K562 (cell line): ENCODE results near the gene AGBL1. TPM values are rescaled to one million over a fixed set of nuclear protein-coding genes. Genes with fewer than 3 reads are reported as not detected.

Source experiments
- ATAC-seq: fragments of 200-7000 bp; cut with Tn5 transposase; 3 replicates; pipeline ENCODE4 v1.9.1; 2020; ENCODE audit warnings: moderate library complexity
- BruUV-seq: library from RNA; stranded (reverse); fragments of 400-500 nt; replicated peaks from 2 replicates; lab custom pipeline; 2021; lab: Mats Ljungman, UMichigan
- CTCF ChIA-PET: fragments of 300-600 bp; formaldehyde crosslinking; extraction: SDS; loops from one replicate; lab custom pipeline; 2021; ENCODE audit warnings: low intra/inter-chr PET ratio; lab: Yijun Ruan, JAX
- POLR2A ChIA-PET: fragments of 300-600, 350-650 bp; sonication (Branson Sonifier 250); formaldehyde crosslinking; extraction: SDS; loops from one replicate; lab custom pipeline; 2021; ENCODE audit warnings: antibody characterized with exemption, inconsistent platforms; lab: Yijun Ruan, JAX
- DNase-seq, 4 experiments: peaks; one replicate each; pipeline versions ENCODE4 v3.0.0 to v3.0.0-alpha.2; 2011 to 2018; ENCODE audit warnings: low spot score in 3 of 4, mixed read lengths in 3 of 4; ENCODE audit errors: extremely low read depth in 1 of 4
- FAIRE-seq: peaks from 2 replicates; lab custom pipeline; 2011; peaks lifted over from hg19 to GRCh38; lab: Jason Lieb, UNC
- H2AFZ ChIP-seq: 2 replicates; pipeline ENCODE4 v1.6.0; 2011; ENCODE audit warnings: low read depth, low read length, control low read depth, inconsistent platforms
- H3K27ac ChIP-seq: fragments of 200-600 bp; 3 replicates; pipeline ENCODE4 v1.8.0; 2011; ENCODE audit warnings: low read depth, mild to moderate bottlenecking, control low read depth, inconsistent platforms, low read length, moderate library complexity, mixed read lengths; ENCODE audit errors: extremely low read depth
- H3K27me3 ChIP-seq, 2 experiments: fragments of 300-600 bp in 1 of 2; 2 replicates in 1 of 2; 3 replicates in 1 of 2; pipeline versions ENCODE4 v1.6.0 to v1.8.0; 2011; ENCODE audit warnings: inconsistent platforms in 2 of 2, low read length in 2 of 2, mild to moderate bottlenecking in 1 of 2, mixed read lengths in 1 of 2, moderate library complexity in 1 of 2; ENCODE audit not compliant: control insufficient read depth in 2 of 2, insufficient read depth in 2 of 2
- H3K36me3 ChIP-seq: fragments of 300-600 bp; 3 replicates; pipeline ENCODE4 v1.8.0; 2011; ENCODE audit warnings: mild to moderate bottlenecking, low read length, inconsistent platforms; ENCODE audit not compliant: control insufficient read depth, insufficient read depth
- H3K4me1 ChIP-seq, 2 experiments: fragments of 200-600 bp in 1 of 2; replicated peaks in 1 of 2; 2 replicates in 1 of 2; 3 replicates in 1 of 2; pipeline versions ENCODE4 v1.5.1 to v1.8.0; 2011; ENCODE audit warnings: inconsistent platforms in 2 of 2, low read length in 2 of 2, mild to moderate bottlenecking in 1 of 2, mixed read lengths in 1 of 2, moderate library complexity in 1 of 2; ENCODE audit not compliant: control insufficient read depth in 2 of 2, insufficient read depth in 2 of 2
- H3K4me2 ChIP-seq: 2 replicates; pipeline ENCODE4 v1.6.1; 2011; ENCODE audit warnings: low read length, control low read depth, inconsistent platforms, mixed read lengths; ENCODE audit not compliant: insufficient read depth
- H3K4me3 ChIP-seq: fragments of 200-600 bp; sonication (generic), shearing (Covaris generic); 2 replicates; pipeline ENCODE4 v1.5.1; 2016; ENCODE audit warnings: control low read depth, inconsistent platforms
- H3K79me2 ChIP-seq: fragments of 200-600 bp; 3 replicates; pipeline ENCODE4 v1.8.0; 2011; ENCODE audit warnings: low read length, inconsistent platforms; ENCODE audit not compliant: control insufficient read depth, insufficient read depth
- H3K9ac ChIP-seq, 2 experiments: 2 replicates each; pipeline versions ENCODE4 v1.6.0 to v1.6.1; 2011; ENCODE audit warnings: low read depth in 2 of 2, low read length in 2 of 2, control low read depth in 1 of 2, inconsistent platforms in 1 of 2, mild to moderate bottlenecking in 1 of 2, mixed read lengths in 1 of 2; ENCODE audit not compliant: insufficient read depth in 1 of 2
- H3K9me1 ChIP-seq: one replicate; pipeline ENCODE4 v1.6.0; 2011; ENCODE audit warnings: inconsistent platforms, mild to moderate bottlenecking, low read length, moderate library complexity; ENCODE audit not compliant: control insufficient read depth, insufficient read depth
- H3K9me3 ChIP-seq: replicated peaks from 2 replicates; pipeline ENCODE4 v1.5.1; 2011; ENCODE audit warnings: low read depth, low read length, inconsistent platforms; ENCODE audit not compliant: control insufficient read depth, insufficient read depth
- H4K20me1 ChIP-seq: replicated peaks from 2 replicates; pipeline ENCODE4 v1.6.1; 2011; ENCODE audit warnings: low read length, inconsistent platforms, mixed read lengths; ENCODE audit not compliant: control insufficient read depth, insufficient read depth
- BRF2 ChIP-seq: IDR thresholded peaks from 3 replicates; pipeline ENCODE4 v1.6.1; 2011; ENCODE audit warnings: borderline replicate concordance, mild to moderate bottlenecking; ENCODE audit not compliant: insufficient read length, insufficient read depth
- C11orf30 ChIP-seq: fragments of 450-650 bp; IDR thresholded peaks from 2 replicates; pipeline ENCODE4 v1.6.1; 2016; ENCODE audit warnings: low read depth, mild to moderate bottlenecking
- CBX8 ChIP-seq: fragments of 200-600 bp; sonication (generic); IDR thresholded peaks from 2 replicates; pipeline ENCODE4 v1.6.1; 2012; ENCODE audit warnings: borderline replicate concordance, mixed run types, low read depth, mild to moderate bottlenecking, moderate library complexity, mixed read lengths, low read length, control low read depth, inconsistent platforms; ENCODE audit not compliant: poor library complexity, severe bottlenecking; ENCODE audit errors: extremely low read depth
- CREM ChIP-seq: IDR thresholded peaks from 2 replicates; pipeline ENCODE4 v1.6.1; 2014; ENCODE audit warnings: antibody characterized with exemption, low read depth
- FOXM1 ChIP-seq, 2 experiments: fragments of 450-650 bp in 1 of 2; sonication (generic) in 1 of 2; formaldehyde crosslinking in 1 of 2; IDR thresholded peaks; 2 replicates each; pipeline versions ENCODE4 v1.6.1 to v1.9.0; 2017 to 2022; ENCODE audit warnings: low read depth in 2 of 2, mild to moderate bottlenecking in 2 of 2, missing genetic modification reagents in 1 of 2, moderate library complexity in 1 of 2
- FOXP1 ChIP-seq: sonication (generic); formaldehyde crosslinking; IDR thresholded peaks from 2 replicates; pipeline ENCODE4 v1.8.0; 2022; ENCODE audit warnings: mild to moderate bottlenecking, missing genetic modification reagents
- GATA2 ChIP-seq: sonication (generic); formaldehyde crosslinking; IDR thresholded peaks from 2 replicates; pipeline ENCODE4 v1.4.0; 2020; ENCODE audit warnings: mild to moderate bottlenecking, missing genetic modification reagents
- NELFE ChIP-seq: IDR thresholded peaks from 2 replicates; pipeline ENCODE4 v1.6.1; 2011; ENCODE audit warnings: mild to moderate bottlenecking; ENCODE audit not compliant: insufficient read depth, insufficient read length
- PCBP1 ChIP-seq: fragments of 200-400 bp; formaldehyde crosslinking; IDR thresholded peaks from 2 replicates; pipeline ENCODE4 v1.6.1; 2018; ENCODE audit warnings: mild to moderate bottlenecking, low read depth, low read length; ENCODE audit not compliant: poor library complexity, severe bottlenecking
- RFX1 ChIP-seq: fragments of 450-650 bp; IDR thresholded peaks from 2 replicates; pipeline ENCODE4 v1.6.1; 2016; ENCODE audit warnings: mild to moderate bottlenecking, moderate library complexity
- SMAD3 ChIP-seq: fragments of 450-650 bp; formaldehyde crosslinking; conservative IDR thresholded peaks from 2 replicates; pipeline ENCODE4 v1.4.0; 2020; ENCODE audit warnings: mild to moderate bottlenecking
- TFAM ChIP-seq: fragments of 250-450 bp; sonication (Bioruptor Pico); conservative IDR thresholded peaks from 2 replicates; pipeline ENCODE4 v1.5.0; 2021; ENCODE audit warnings: mild to moderate bottlenecking, moderate library complexity
- TOE1 ChIP-seq, 2 experiments: fragments of 450-650 bp in 1 of 2; sonication (generic) in 1 of 2; formaldehyde crosslinking in 1 of 2; IDR thresholded peaks; 2 replicates each; pipeline versions ENCODE4 v1.7.1 to v1.8.0; 2016 to 2022; ENCODE audit warnings: borderline replicate concordance in 2 of 2, mild to moderate bottlenecking in 2 of 2, antibody characterized with exemption in 1 of 2, inconsistent platforms in 1 of 2, low read depth in 1 of 2, missing genetic modification reagents in 1 of 2, moderate library complexity in 1 of 2
- TRIM28 ChIP-seq: fragments of 450-650 bp; IDR thresholded peaks from 2 replicates; pipeline ENCODE4 v1.6.1; 2017
- ZNF282 ChIP-seq: sonication (generic); formaldehyde crosslinking; IDR thresholded peaks from 2 replicates; pipeline ENCODE4 v1.8.1; 2023; ENCODE audit warnings: missing genetic modification reagents
- ZZZ3 ChIP-seq: fragments of 450-650 bp; IDR thresholded peaks from 2 replicates; pipeline ENCODE4 v1.6.1; 2016; ENCODE audit warnings: antibody characterized with exemption, mild to moderate bottlenecking, moderate library complexity
- in situ Hi-C: fragments of 300-500 bp; cut with MboI; formaldehyde crosslinking; loops from 4 replicates; pipeline ENCODE4 v1.15.0; 2018; ENCODE audit warnings: inconsistent platforms, mixed read lengths
- intact Hi-C: fragments of 100-400 bp; cut with micrococcal nuclease; formaldehyde crosslinking; loops from 2 replicates; pipeline ENCODE4 v1.14.2; 2022
- polyA plus RNA-seq, 8 experiments: library from polyadenylated mRNA; depleted of rRNA in 4 of 8; stranded (reverse) in 5 of 8; unstranded in 3 of 8; fragments of >200 nt; fragmentation: Nextera tagmentation in 2 of 8; fragmentation: Illumina TruSeq in 1 of 8; extraction: Ambion mirVana in 2 of 8; extraction: Trizol in 1 of 8; gene quantifications; 2 replicates each; pipeline versions ENCODE4 v1.2.1 to v1.2.3, GENCODE V29; 2011 to 2014; ENCODE audit warnings: inconsistent platforms in 1 of 8, missing spikeins in 1 of 8
- total RNA-seq, 7 experiments: library from RNA; depleted of rRNA in 6 of 7; stranded (reverse); fragments of >200 nt in 6 of 7; fragmentation: Illumina TruSeq in 2 of 7; extraction: Trizol in 2 of 7; gene quantifications; 2 replicates each; pipeline versions ENCODE4 v1.2.1 to v1.2.3, GENCODE V29; 2011 to 2021; ENCODE audit warnings: low replicate concordance in 1 of 7
- TF ChIP-seq, protein P1 (sequence below): fragments of 450-650 bp; formaldehyde crosslinking; IDR thresholded peaks from 2 replicates; pipeline ENCODE4 v1.4.0; 2022; ENCODE audit warnings: mild to moderate bottlenecking, moderate library complexity
- TF ChIP-seq, protein P2 (sequence below): fragments of 450-650 bp; IDR thresholded peaks from 2 replicates; pipeline ENCODE4 v1.6.1; 2017; ENCODE audit warnings: antibody characterized with exemption

Gene AGBL1
- total and polyA plus RNA-seq, 9 of the 15 experiments (the other 6 are each of a cell fraction or from before 2014, with no cell fraction given) = not detected

- Histone ChIP-seq H3K4me1 (no peaks in the 10 kb centered on the region), H2AFZ (no peak overlapping the region), H3K4me3 (no peak overlapping the region), H3K4me2 (no peak overlapping the region), H3K27ac (no peak overlapping the region), H3K27me3 (no peaks in the 10 kb centered on the region), H3K79me2 (no peaks in the 10 kb centered on the region)
- CTCF ChIA-PET = no interaction called here
- intact Hi-C loops = no loop called here
- TF ChIP-seq RFX1 = no peak
- no peak for TF ChIP-seq GATA2 (CRISPR knock-in tag)
- no peak for TF ChIP-seq ZNF282
- no peak for TF ChIP-seq PCBP1
- TF ChIP-seq FOXM1 (IDR thresholded peaks at IDR 0.05; ENCODE audit: low read depth) = no peak
- TF ChIP-seq FOXM1 (CRISPR knock-in tag; IDR thresholded peaks at IDR 0.05; ENCODE audit: low read depth) = no peak
- TF ChIP-seq CBX8 = no peak
- TF ChIP-seq C11orf30 = no peak
- no peak for TF ChIP-seq NELFE
- TF ChIP-seq, protein P1, sequence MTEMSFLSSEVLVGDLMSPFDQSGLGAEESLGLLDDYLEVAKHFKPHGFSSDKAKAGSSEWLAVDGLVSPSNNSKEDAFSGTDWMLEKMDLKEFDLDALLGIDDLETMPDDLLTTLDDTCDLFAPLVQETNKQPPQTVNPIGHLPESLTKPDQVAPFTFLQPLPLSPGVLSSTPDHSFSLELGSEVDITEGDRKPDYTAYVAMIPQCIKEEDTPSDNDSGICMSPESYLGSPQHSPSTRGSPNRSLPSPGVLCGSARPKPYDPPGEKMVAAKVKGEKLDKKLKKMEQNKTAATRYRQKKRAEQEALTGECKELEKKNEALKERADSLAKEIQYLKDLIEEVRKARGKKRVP (CRISPR knock-in tag) = no peak
- TF ChIP-seq TOE1 (IDR thresholded peaks at IDR 0.05; ENCODE audit: borderline replicate concordance) = no peak
- no peak for TF ChIP-seq TOE1 (CRISPR knock-in tag; IDR thresholded peaks at IDR 0.05; ENCODE audit: borderline replicate concordance, low read depth)
- no peak for TF ChIP-seq ZZZ3
- TF ChIP-seq CREM = no peak
- TF ChIP-seq TFAM (CRISPR knock-in tag) = no peak
- TF ChIP-seq, protein P2, sequence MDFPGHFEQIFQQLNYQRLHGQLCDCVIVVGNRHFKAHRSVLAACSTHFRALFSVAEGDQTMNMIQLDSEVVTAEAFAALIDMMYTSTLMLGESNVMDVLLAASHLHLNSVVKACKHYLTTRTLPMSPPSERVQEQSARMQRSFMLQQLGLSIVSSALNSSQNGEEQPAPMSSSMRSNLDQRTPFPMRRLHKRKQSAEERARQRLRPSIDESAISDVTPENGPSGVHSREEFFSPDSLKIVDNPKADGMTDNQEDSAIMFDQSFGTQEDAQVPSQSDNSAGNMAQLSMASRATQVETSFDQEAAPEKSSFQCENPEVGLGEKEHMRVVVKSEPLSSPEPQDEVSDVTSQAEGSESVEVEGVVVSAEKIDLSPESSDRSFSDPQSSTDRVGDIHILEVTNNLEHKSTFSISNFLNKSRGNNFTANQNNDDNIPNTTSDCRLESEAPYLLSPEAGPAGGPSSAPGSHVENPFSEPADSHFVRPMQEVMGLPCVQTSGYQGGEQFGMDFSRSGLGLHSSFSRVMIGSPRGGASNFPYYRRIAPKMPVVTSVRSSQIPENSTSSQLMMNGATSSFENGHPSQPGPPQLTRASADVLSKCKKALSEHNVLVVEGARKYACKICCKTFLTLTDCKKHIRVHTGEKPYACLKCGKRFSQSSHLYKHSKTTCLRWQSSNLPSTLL = no peak
- no peak for TF ChIP-seq SMAD3 (CRISPR knock-in tag)
- TF ChIP-seq TRIM28 = no peak
- no peak for TF ChIP-seq FOXP1
- no peak for TF ChIP-seq BRF2
- TF ChIP-seq, all 486 proteins: peak for 0
- Histone ChIP-seq H3K36me3 (no peaks in the 10 kb centered on the region), H4K20me1 (no peaks in the 10 kb centered on the region), H3K9me3 (no peaks in the 10 kb centered on the region), H3K9ac (no peak overlapping the region), H3K9me1 (no peaks in the 10 kb centered on the region)
- in situ Hi-C loops = no loop called here
- POLR2A ChIA-PET = no interaction called here
- FAIRE-seq (no peak), DNase-seq (no peak), ATAC-seq (no peak)
- BruUV-seq = no TSS peak
These were observed 323.6 kb downstream of the AGBL1 start for GRCh38 chr15:86403221-86403620.
